Right ventricle myocardium inferior (tissue), 1 donor: ENCODE results near the gene ADM. TPM values are rescaled to one million over a fixed set of nuclear protein-coding genes. Genes with fewer than 3 reads are reported as not detected.
A peak's percentile ranks its signal among the peaks of the same experiment; 100 is the strongest.

ENCODE experiments used
- ATAC-seq: fragments of 200-7000 bp; cut with Tn5 transposase; one replicate; pipeline ENCODE4 v1.9.1; 2020; ENCODE audit warnings: mild to moderate bottlenecking, moderate library complexity
- DNase-seq: peaks from one replicate; pipeline ENCODE4 v3.0.0; 2021; ENCODE audit errors: missing footprints
- intact Hi-C: fragments of 100-400 bp; cut with DNase I; formaldehyde crosslinking; loops from one replicate; pipeline ENCODE4 v1.11.0; 2022
- total RNA-seq: library from RNA; stranded (reverse); fragmentation: NEBNext Ultra II Directional; extraction: Animal tissue kit (Norgen Biotek cat#: 25700); gene quantifications from one replicate; pipeline ENCODE4 v1.2.1, GENCODE V29; 2021
- donor health status: DM: no; HTN: yes; CAD: no; lungs with severe emphysema.

The ADM gene
- total RNA-seq, 1 donor from 2014 or later = 14.1 TPM

DNA sequence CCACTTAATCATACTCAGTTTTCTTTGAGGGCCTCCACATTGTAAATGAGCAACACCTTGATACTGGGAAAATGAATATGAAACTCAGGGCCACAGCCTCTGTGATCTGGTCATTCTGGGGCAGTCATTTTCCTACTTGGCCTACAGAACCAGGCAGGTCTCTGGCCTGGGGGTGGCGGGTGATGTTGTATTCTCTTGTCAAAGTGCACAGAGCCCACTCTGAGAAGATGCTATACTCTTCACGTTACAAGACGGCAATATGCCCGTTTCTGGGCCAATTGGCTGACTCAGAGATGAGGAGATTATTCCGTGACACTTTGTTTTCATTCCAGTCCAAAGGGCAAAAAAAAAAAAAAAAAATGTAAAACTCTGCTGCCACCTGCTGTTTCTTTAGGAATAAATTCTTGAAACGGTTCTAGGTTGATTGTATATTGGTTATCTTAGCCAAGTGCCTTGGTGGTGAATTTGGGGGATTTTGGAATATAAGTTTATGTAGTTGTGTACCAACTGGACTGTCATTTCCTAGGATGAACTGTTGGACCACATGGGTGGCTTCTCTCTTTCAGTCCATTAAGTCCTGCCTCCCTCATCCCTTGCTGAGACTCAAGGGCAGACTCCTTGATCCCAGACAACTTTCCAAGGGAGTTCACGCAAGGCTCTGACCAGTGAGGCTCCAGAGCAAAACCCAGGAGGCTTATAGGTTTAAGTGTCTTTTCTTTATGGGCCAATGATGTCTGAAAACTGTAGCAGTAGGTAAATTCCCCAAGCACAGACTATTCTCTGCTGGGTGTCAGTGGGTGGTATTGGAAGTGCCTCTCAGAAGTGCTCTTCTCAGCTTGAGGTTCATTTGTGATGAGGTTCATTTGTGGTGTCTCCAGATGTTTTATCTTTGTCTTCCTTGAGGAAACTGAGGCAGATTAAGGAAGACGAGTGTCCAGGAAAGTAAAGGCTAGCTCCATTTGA, 18.2 kb downstream of the ADM start:
- DNase-seq = no peak
- peak; percentile 49 for ATAC-seq
- intact Hi-C loops = loop anchor here (1.0 to 5.0 kb wide), 2 partner anchors 351 to 565 kb away; no protein-coding TSS in a partner anchor

DNA sequence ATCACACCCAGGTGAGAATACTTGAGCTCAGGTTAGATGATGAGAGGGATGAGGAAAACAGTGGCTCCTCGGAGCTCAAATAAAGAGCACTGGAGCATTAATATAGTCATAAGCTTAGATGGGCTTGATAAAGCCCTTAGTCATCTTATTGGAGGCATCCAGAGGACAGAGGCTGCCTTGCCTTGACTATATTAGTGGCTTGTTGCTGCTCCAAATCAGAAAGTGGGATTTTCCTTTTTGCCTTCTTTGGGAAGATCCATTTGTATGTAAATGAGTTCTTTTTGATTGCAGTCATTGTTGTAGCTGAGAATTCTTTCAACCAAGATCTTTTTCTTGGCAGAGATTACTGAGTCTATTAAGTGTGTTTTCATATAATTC, 18.9 kb downstream of the ADM start:
- DNase-seq (no peak), ATAC-seq (no peak)
- intact Hi-C loops = loop anchor here (1.0 to 5.0 kb wide), 2 partner anchors 351 to 565 kb away; no protein-coding TSS in a partner anchor

DNA sequence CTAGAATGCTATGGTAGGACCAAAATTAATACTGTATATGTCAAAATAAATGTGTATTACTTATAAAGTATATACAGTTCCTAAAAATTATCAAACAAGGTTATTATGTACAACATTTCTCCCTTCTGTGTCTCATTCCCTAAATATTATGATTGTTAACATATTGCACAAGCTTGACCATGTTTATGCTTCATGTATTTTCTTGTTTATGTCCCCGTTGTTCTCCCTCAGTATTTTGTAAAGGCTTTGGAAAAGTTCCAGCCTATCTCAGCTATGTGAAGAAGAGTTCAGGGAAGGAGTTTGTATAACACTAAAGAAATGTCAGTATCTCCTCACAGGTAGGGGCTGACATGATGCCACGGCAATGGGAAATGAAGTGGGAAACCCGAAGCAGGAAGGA, 19.6 kb downstream of the ADM start:
- no peak for DNase-seq
- intact Hi-C loops = loop anchor here (5.0 kb wide), 1 partner anchor 352 kb away; no protein-coding TSS in a partner anchor
- no peak for ATAC-seq

DNA sequence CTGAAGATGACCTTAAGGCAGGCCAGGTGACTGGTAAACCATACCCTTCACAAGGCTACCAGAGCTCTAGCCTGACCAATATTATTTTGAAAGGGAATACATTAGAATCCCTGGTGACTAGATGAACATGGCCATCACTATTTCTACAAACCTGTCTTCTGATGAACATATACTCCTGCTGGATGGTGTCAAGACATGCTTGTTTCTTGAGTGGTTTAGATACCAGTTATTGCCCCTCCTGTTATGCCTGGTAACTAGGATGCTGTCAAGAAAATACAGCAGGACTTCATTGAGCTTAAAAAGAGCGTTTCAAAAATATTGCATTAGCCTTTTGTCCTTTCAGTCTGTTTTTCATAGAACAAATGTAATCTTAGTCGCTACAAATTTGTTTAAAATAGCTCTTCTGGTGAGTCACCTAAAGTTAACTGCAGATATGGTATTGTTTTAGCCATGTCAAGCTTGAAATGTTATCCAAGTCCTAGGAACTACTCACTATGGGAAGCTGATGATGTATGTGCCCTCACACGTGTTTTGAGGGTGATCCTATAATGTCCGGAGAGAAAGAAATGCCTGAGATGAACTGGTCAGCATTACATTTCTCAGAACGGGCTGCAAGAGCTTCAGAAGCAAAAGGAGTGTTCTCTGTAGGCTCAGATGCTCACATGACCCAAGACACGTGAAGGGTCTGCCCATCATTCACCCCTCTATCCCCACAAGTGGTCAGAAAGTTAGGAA, 20.6 kb downstream of the ADM start:
- DNase-seq = no peak
- peak; percentile 1 for ATAC-seq
- intact Hi-C loops = no loop called here

DNA sequence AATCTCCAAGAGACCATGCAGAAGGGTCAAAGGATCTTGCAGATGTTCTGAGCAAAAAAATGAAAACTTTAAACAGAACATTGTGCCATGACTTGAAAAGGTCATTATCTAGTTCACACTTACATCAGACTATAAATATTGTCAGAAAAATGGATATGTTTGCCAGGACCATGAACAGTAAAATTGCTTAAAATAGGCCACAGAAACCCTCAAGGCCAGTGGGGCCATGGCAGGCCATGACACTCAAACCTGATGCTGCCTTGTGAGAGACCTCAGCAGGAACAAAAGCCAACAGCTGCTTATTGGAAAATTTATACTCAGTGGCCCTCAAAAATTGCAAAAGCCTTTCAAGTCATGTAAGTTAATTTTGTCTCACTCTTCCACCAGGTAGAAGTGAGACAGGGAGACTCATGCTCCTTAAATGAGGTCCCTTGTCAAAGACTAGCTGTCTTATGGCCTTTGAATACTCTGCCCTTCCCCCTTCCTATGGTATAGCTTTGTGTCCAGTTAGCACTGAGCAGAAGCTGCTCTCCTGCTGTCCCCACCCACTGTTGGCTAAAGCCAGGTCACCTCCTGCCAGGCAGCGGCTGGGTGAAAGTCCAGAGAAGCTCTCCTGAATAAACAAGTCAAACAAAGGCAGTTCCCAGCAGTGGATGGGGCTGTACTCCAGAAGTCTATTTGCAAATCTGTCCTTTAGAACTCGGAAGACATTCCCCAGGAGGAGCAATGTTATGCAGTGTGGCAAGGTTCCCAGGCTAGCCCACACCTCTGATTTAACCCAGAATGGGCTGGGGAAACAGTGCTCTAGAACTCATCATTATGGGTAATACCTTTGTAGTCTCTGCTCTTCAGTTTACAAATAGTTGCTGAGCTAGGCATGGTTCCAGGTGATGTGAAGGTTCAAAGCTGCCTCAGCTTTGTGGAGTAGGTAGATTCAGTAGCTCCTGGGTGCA, 21.4 kb downstream of the ADM start:
- ATAC-seq (peak; percentile 32), DNase-seq (no peak)
- intact Hi-C loops = no loop called here

GRCh38 chr11:10327254-10327653, 22.4 kb downstream of the ADM start:
- ATAC-seq (peak; percentile 71), DNase-seq (no peak)
- intact Hi-C loops = no loop called here

- DNase-seq = no peak
- intact Hi-C loops = no loop called here
- peak; percentile 49 for ATAC-seq
These were observed 23.6 kb downstream of the ADM start for GRCh38 chr11:10328314-10329098.

DNA sequence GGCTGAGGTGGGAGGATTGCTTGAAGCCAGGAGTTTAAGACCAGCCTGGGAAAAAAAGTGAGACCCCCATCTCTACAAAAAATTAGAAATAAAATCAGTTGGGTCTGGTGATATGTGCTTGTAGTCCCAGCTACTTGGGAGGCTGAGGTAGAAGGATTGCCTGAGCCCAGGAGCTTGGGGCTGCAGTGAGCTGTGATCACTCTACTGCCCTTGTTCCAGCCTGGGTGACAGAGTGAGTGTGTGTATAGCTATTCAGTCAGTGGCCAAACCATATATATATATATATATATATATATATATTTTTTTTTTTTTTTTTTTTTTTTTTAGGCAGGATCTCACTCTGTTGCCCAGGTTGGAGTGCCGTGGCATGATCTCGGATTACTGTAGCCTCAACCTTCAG, 24.5 kb downstream of the ADM start:
- ATAC-seq (no peak), DNase-seq (no peak)
- intact Hi-C loops = no loop called here

DNA sequence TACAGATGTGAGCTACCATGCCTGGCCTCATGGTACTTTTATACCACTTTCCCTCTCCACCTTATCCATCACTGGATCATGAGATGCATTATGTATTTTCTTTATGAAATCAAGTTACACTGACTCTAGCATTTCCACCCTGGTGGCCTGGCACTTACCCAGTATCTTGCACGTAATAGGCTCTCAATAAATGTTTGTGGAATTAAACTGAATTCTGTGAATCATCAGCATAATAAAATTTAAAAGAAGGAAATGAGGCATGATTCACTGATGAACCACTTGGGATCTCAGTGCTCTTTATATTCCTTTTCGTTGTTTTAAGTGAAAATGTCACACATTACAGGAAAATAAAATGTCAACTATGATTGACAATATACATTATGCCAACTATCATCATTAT, 25.1 kb downstream of the ADM start:
- ATAC-seq (no peak), DNase-seq (no peak)
- intact Hi-C loops = no loop called here

DNA sequence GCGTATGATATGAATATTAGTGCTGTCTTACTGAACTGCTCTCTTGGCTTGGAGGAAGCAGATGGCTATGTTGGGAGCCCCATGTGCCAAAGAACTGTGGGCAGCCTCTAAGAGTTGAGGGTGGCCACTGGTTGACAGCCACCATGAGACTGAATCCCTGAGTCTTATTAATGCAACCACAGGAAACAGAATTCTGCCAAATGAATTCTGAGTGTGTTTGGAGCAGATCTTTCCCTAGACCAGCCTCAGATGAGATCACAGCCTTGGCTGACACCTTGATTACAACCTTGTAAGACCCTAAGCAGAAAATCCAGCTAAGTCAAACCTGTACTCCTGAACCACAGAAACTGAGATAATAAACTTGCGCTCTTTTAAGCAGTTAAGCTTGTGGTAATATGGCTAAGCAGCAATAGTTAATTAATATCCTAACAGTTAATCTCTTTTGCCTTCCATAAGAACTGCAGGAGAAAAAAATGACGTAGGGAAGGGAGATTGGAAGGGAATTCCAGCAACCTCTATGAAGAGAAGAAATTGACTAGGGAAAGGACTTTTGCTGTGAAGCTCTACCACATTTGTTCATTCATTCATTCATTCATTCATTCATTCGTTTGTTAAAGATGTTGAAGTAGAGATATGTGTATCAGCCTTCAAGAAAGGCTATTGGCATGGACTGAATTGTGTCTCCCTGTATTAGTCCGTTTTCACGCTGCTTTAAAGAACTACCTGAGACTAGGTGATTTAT, 26.8 kb downstream of the ADM start:
- ATAC-seq (no peak), DNase-seq (no peak)
- intact Hi-C loops = no loop called here

GRCh38 chr11:10333490-10333889, 28.6 kb downstream of the ADM start:
- ATAC-seq (no peak), DNase-seq (no peak)
- intact Hi-C loops = no loop called here

- DNase-seq = no peak
- intact Hi-C loops = no loop called here
- no peak for ATAC-seq
These were observed 33.4 kb downstream of the ADM start for GRCh38 chr11:10338287-10338686.

DNA sequence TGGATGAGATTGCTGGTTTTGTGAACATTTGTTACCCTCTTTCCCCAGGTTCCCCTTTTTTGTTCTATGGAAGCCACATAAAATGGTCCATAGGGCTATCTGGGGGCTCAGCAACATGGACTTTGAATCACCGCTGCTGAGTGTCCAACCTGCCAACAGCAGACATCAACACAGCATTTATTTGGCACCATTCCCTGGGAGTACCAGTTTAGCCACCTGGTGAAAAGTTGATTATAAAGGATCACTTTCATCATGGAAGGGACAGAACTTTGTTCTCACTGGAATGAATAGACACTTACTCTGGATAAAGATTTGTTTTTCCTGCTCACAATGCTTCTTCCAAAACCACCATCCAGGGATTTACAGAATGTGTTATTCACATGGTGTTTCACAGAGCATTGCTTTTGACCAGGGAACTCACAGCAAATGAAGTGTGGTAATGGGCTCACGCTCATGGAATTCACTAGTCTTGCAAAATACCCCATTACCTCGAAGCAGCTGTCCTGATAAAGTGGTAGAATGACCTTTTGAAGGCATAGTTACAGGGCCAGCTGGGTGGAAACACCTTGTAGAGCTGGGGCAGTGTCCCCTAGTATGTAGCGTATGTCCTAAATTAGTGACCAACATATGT, 43.9 kb downstream of the ADM start:
- DNase-seq (no peak), ATAC-seq (no peak)
- intact Hi-C loops = no loop called here

DNA sequence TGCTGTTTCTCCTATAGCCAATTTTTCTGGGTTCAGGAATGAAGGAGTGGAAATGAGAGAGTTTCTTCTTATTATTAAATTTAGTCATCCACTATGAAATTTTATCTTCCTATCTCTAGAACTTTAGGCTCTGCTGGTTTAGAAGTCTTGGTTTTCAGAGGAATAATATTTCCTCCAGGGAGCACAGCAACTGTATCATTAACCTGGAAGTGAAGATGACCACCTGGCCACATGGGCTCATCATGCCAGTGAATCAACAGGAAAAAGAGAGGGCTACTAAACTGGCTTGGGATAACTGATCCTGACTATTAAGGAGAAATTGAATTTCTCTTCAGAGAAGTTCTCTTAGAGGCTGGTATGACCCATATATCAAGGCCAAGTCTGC, 44.4 kb downstream of the ADM start:
- no peak for DNase-seq
- ATAC-seq = no peak
- intact Hi-C loops = no loop called here

- DNase-seq (no peak), ATAC-seq (no peak)
- intact Hi-C loops = no loop called here
These were observed 44.9 kb downstream of the ADM start for GRCh38 chr11:10349806-10350205.

GRCh38 chr11:10350334-10350733, 45.5 kb downstream of the ADM start:
- ATAC-seq = no peak
- intact Hi-C loops = no loop called here
- DNase-seq = no peak

GRCh38 chr11:10351435-10351764, 46.5 kb downstream of the ADM start:
- DNase-seq (no peak), ATAC-seq (no peak)
- intact Hi-C loops = no loop called here
